ENCODE measurements around the gene SH3D19.

GRCh38 chr4:151202381-151202780 is 123.0 kb downstream of the SH3D19 start:
- no peak for TF ChIP-seq CTCF (conservative IDR thresholded peaks at IDR 0.05; ENCODE audit: low read length)
- no peak for TF ChIP-seq EZH2phosphoT487 (IDR thresholded peaks at IDR 0.05; ENCODE audit: borderline replicate concordance)

Measured in Loucy (cell line).